ENCODE measurements around the gene GCFC2.

GCFC2 gene

GRCh38 chr2:75622929-75623328 is 87.8 kb downstream of the GCFC2 start:
- DNase-seq (ENCODE audit: low read depth) = no peak

GRCh38 chr2:75622500-75622899 is 88.2 kb downstream of the GCFC2 start:
- no peak for DNase-seq (ENCODE audit: low read depth)

- no peak for DNase-seq (ENCODE audit: low read depth)
Measured at GRCh38 chr2:75621228-75621627, 89.5 kb downstream of the GCFC2 start.

- no peak for DNase-seq (ENCODE audit: low read depth)
Measured at GRCh38 chr2:75619956-75620740, 90.6 kb downstream of the GCFC2 start.

GRCh38 chr2:75616933-75617332 is 93.8 kb downstream of the GCFC2 start:
- DNase-seq (ENCODE audit: low read depth) = no peak

- DNase-seq (ENCODE audit: low read depth) = no peak
Measured at GRCh38 chr2:75616406-75616805, 94.3 kb downstream of the GCFC2 start.

- no peak for DNase-seq (ENCODE audit: low read depth)
Measured at GRCh38 chr2:75614162-75614651, 96.5 kb downstream of the GCFC2 start.

GRCh38 chr2:75612862-75613243 is 97.9 kb downstream of the GCFC2 start:
- DNase-seq (ENCODE audit: low read depth) = no peak

Measured in activated T-helper 9 cell treated with anti-CD3 and anti-CD28 coated beads, Interleukin-2, amount 50 U/mL, for 16 hours (primary cell).